ENCODE measurements around the gene GBP3.
"Not testable (repeated sequence)": the region's sequence is repeated elsewhere in the genome, so short reads cannot be mapped to it uniquely, and the experiment has no call there.

GBP3 gene

GRCh38 chr1:89022167-89022959 lies at the start of gene GBP3:
Gene GBP3, minus strand, starts transcription at chr1:89022866. Its CDS starts 2,145 bp downstream, at chr1:89020721.
- no peak for DNase-seq (ENCODE audit: extremely low spot score, insufficient read length, low read depth)
- peak; percentile 87 for FAIRE-seq

- FAIRE-seq (peak; percentile 39), DNase-seq (ENCODE audit: extremely low spot score, insufficient read length, low read depth) (no peak)
Observed at GRCh38 chr1:89070509-89070908, 47.8 kb upstream of the GBP3 start.

- DNase-seq (ENCODE audit: extremely low spot score, insufficient read length, low read depth) (no peak), FAIRE-seq (peak; percentile 70)
Observed at GRCh38 chr1:89069951-89070350, 47.3 kb upstream of the GBP3 start.

GRCh38 chr1:89068291-89068690 lies 45.6 kb upstream of the GBP3 start:
- FAIRE-seq (no peak), DNase-seq (ENCODE audit: extremely low spot score, insufficient read length, low read depth) (no peak)

- DNase-seq (ENCODE audit: extremely low spot score, insufficient read length, low read depth) = no peak
- peak; percentile 93 for FAIRE-seq
Observed at GRCh38 chr1:89065079-89065868, 42.6 kb upstream of the GBP3 start, which contains the start of gene GBP1. Gene GBP1, minus strand, starts transcription at chr1:89065208. Its CDS starts 1,974 bp downstream, at chr1:89063234.

GRCh38 chr1:89064632-89065031 lies 42.0 kb upstream of the GBP3 start:
- FAIRE-seq (no peak), DNase-seq (ENCODE audit: extremely low spot score, insufficient read length, low read depth) (no peak)

- no peak for DNase-seq (ENCODE audit: extremely low spot score, insufficient read length, low read depth)
- FAIRE-seq = peak; percentile 42
Observed at GRCh38 chr1:89063094-89063493, 40.4 kb upstream of the GBP3 start.

GRCh38 chr1:89060091-89060490 lies 37.4 kb upstream of the GBP3 start:
- FAIRE-seq (no peak), DNase-seq (ENCODE audit: extremely low spot score, insufficient read length, low read depth) (no peak)

- FAIRE-seq (peak; percentile 18), DNase-seq (ENCODE audit: extremely low spot score, insufficient read length, low read depth) (no peak)
Observed at GRCh38 chr1:89051955-89052312, 29.3 kb upstream of the GBP3 start.

- DNase-seq (ENCODE audit: extremely low spot score, insufficient read length, low read depth) (no peak), FAIRE-seq (no peak)
Observed at GRCh38 chr1:89051300-89051954, 28.8 kb upstream of the GBP3 start.

- FAIRE-seq (no peak), DNase-seq (ENCODE audit: extremely low spot score, insufficient read length, low read depth) (no peak)
Observed at GRCh38 chr1:89050649-89051033, 28.0 kb upstream of the GBP3 start.

GRCh38 chr1:89049901-89050648 lies 27.4 kb upstream of the GBP3 start:
- FAIRE-seq; DNase-seq (ENCODE audit: extremely low spot score, insufficient read length, low read depth): not testable (repeated sequence)

- not testable (repeated sequence) for FAIRE-seq; DNase-seq (ENCODE audit: extremely low spot score, insufficient read length, low read depth)
Observed at GRCh38 chr1:89049187-89049586, 26.5 kb upstream of the GBP3 start.

- DNase-seq (ENCODE audit: extremely low spot score, insufficient read length, low read depth) = no peak
Observed at GRCh38 chr1:89047734-89048133, 25.1 kb upstream of the GBP3 start.

GRCh38 chr1:89046318-89047183 lies 23.9 kb upstream of the GBP3 start:
- FAIRE-seq = peak; percentile 84
- DNase-seq (ENCODE audit: extremely low spot score, insufficient read length, low read depth) = not testable (repeated sequence)

More at GRCh38 chr1:89047734-89048133, 25.1 kb upstream of the GBP3 start:
- FAIRE-seq = no peak

GRCh38 chr1:89044970-89045721 lies 22.5 kb upstream of the GBP3 start:
- no peak for FAIRE-seq
- no peak for DNase-seq (ENCODE audit: extremely low spot score, insufficient read length, low read depth)

- DNase-seq (ENCODE audit: extremely low spot score, insufficient read length, low read depth) = no peak
- no peak for FAIRE-seq
Observed at GRCh38 chr1:89043940-89044339, 21.3 kb upstream of the GBP3 start.

GRCh38 chr1:89042491-89042890 lies 19.8 kb upstream of the GBP3 start:
- no peak for DNase-seq (ENCODE audit: extremely low spot score, insufficient read length, low read depth)
- no peak for FAIRE-seq
